HL-60/S4 treated with phorbol 12-myristate 13-acetate at 8.2 ng/mL for 4 days and 3 days (cell line): ENCODE data around the gene RNF208.
"Not testable (repeated sequence)": the region's sequence is repeated elsewhere in the genome, so short reads cannot be mapped to it uniquely, and the experiment has no call there.

Experiments used
- in situ Hi-C: fragments of 300-500 bp; cut with MboI; formaldehyde crosslinking; loops from 2 replicates; pipeline ENCODE4 v1.15.0; 2022; ENCODE audit warnings: low sequenced_read_pairs

Gene RNF208

GRCh38 chr9:137222190-137223077, at the start of gene RNF208:
TSS of gene RNF208 (minus strand) at chr9:137222240. CDS start at chr9:137221212, 1,028 bp downstream.
- in situ Hi-C loops: loop anchor here (10.0 kb wide), 1 partner anchor 98 kb away; no protein-coding TSS in a partner anchor

- in situ Hi-C loops: no loop called here
Observed at GRCh38 chr9:137271696-137272076, 49.6 kb upstream of the RNF208 start.

- in situ Hi-C loops: no loop called here
Observed at GRCh38 chr9:137270929-137271695, 49.1 kb upstream of the RNF208 start.

- in situ Hi-C loops: no loop called here
Observed at GRCh38 chr9:137269231-137269772, 47.3 kb upstream of the RNF208 start.

GRCh38 chr9:137268538-137269201, 46.6 kb upstream of the RNF208 start:
- in situ Hi-C loops: no loop called here

- in situ Hi-C loops: no loop called here
Observed at GRCh38 chr9:137267933-137268355, 45.9 kb upstream of the RNF208 start.

- in situ Hi-C loops: no loop called here
Observed at GRCh38 chr9:137266585-137267453, 44.8 kb upstream of the RNF208 start.

GRCh38 chr9:137266162-137266527, 44.1 kb upstream of the RNF208 start:
- in situ Hi-C loops: no loop called here

GRCh38 chr9:137265496-137266161, 43.6 kb upstream of the RNF208 start:
- in situ Hi-C loops: no loop called here

- in situ Hi-C loops: no loop called here
Observed at GRCh38 chr9:137264067-137264466, 42.0 kb upstream of the RNF208 start.

- in situ Hi-C loops: no loop called here
Observed at GRCh38 chr9:137263506-137263905, 41.5 kb upstream of the RNF208 start.

GRCh38 chr9:137262909-137263285, 40.9 kb upstream of the RNF208 start:
- in situ Hi-C loops: no loop called here

GRCh38 chr9:137262173-137262908, 40.3 kb upstream of the RNF208 start:
- in situ Hi-C loops: not testable (repeated sequence)

- in situ Hi-C loops: no loop called here
Observed at GRCh38 chr9:137256856-137257255, 34.8 kb upstream of the RNF208 start.

- in situ Hi-C loops: no loop called here
Observed at GRCh38 chr9:137256362-137256761, 34.3 kb upstream of the RNF208 start.

GRCh38 chr9:137255448-137256114, 33.5 kb upstream of the RNF208 start:
- in situ Hi-C loops: no loop called here

GRCh38 chr9:137254624-137255447, 32.8 kb upstream of the RNF208 start, which contains the start of gene NELFB:
TSS of gene NELFB (plus strand) at chr9:137255327.
- in situ Hi-C loops: no loop called here
